SJCRH30 (cell line): ENCODE measurements around the gene TNFSF12. TPM values are rescaled to one million over a fixed set of nuclear protein-coding genes. Genes with fewer than 3 reads are reported as not detected.
"Not testable (repeated sequence)": the region's sequence is repeated elsewhere in the genome, so short reads cannot be mapped to it uniquely, and the experiment has no call there.

Experiments used
- DNase-seq, 2 experiments: peaks; one replicate each; pipeline ENCODE4 v3.0.0-alpha.2; 2015 to 2020
- H3K27ac ChIP-seq: fragments of 250-450 bp; sonication (Bioruptor Pico); 2 replicates; pipeline ENCODE4 v1.5.1; 2020; ENCODE audit warnings: mild to moderate bottlenecking, moderate library complexity
- H3K27me3 ChIP-seq: fragments of 250-450 bp; sonication (Bioruptor Pico); 2 replicates; pipeline ENCODE4 v1.5.1; 2020; ENCODE audit warnings: mild to moderate bottlenecking, moderate library complexity
- H3K36me3 ChIP-seq: fragments of 250-450 bp; sonication (Bioruptor Pico); 2 replicates; pipeline ENCODE4 v1.5.1; 2020; ENCODE audit warnings: mild to moderate bottlenecking, moderate library complexity
- H3K4me1 ChIP-seq: fragments of 250-450 bp; sonication (Bioruptor Pico); 2 replicates; pipeline ENCODE4 v1.5.1; 2020; ENCODE audit warnings: mild to moderate bottlenecking, moderate library complexity
- H3K4me3 ChIP-seq: fragments of 250-450 bp; sonication (Bioruptor Pico); 2 replicates; pipeline ENCODE4 v1.5.1; 2020; ENCODE audit warnings: mild to moderate bottlenecking, moderate library complexity
- H3K9me3 ChIP-seq: fragments of 250-450 bp; sonication (Bioruptor Pico); replicated peaks from 2 replicates; pipeline ENCODE4 v1.5.1; 2020; ENCODE audit warnings: mild to moderate bottlenecking, moderate library complexity
- total RNA-seq: library from RNA; depleted of rRNA; stranded (reverse); fragments of >200 nt; shearing (Covaris generic); gene quantifications from 2 replicates; pipeline ENCODE4 v1.2.3, GENCODE V29; 2014

The TNFSF12 gene
- total RNA-seq, 1 experiment from 2014 or later = not detected

DNA sequence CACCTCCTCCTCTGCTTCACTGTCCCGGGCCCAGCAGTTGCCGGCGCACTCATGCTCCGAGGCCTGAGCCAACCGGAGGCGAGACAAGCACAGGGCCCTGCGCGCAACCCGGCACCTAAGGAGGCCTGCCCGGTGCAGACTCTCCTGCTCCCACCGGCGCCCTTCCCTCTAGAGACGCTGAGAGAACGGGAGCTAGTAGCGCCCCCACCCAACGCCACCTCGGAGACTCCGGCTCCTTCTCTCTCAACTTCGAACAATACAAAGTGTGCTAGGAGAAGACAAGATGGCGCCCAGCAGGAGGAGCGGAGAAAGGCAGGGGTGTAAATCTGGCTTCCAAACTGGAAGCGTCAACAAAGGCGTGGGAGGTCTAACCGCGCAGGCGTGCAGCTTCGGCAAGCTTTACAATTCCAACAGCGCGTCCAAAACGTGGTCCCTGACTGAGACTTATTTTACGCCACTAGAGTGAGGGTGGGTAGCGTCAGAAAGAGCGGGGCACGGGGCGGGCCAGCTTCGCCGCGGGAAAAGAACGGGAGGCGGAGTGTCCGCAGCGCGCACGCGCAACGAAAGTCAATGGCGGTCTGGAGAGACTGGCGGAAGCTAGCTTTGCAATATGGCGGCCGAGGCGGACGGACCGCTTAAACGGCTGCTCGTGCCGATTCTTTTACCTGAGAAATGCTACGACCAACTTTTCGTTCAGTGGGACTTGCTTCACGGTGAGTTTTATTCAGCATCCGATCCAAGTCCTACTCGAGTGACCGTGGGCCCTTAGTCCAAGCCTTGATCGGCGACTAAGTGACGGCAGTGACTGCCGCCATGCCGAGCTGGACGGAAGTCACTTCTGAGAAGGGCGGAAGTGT, 34.6 kb downstream of the TNFSF12 start, which contains the start of gene MPDU1:
MPDU1 (plus strand) TSS at position 600 of the 857 bp plus-strand sequence; CDS start at position 611, 11 bp downstream.
- Histone ChIP-seq H3K4me3 (peak within 1 kb of the TSS; percentile 69), H3K9me3 (no peaks in the 10 kb centered on the region), H3K27me3 (no peaks in the 10 kb centered on the region), H3K36me3 (peaks cover 15% of the 10 kb centered on the region), H3K27ac (peak within 1 kb of the TSS; percentile 95), H3K4me1 (peaks cover 4% of the 10 kb centered on the region; the same call in 1 of the 2 replicates)
- DNase-seq = peak; percentile 94 to 95

DNA sequence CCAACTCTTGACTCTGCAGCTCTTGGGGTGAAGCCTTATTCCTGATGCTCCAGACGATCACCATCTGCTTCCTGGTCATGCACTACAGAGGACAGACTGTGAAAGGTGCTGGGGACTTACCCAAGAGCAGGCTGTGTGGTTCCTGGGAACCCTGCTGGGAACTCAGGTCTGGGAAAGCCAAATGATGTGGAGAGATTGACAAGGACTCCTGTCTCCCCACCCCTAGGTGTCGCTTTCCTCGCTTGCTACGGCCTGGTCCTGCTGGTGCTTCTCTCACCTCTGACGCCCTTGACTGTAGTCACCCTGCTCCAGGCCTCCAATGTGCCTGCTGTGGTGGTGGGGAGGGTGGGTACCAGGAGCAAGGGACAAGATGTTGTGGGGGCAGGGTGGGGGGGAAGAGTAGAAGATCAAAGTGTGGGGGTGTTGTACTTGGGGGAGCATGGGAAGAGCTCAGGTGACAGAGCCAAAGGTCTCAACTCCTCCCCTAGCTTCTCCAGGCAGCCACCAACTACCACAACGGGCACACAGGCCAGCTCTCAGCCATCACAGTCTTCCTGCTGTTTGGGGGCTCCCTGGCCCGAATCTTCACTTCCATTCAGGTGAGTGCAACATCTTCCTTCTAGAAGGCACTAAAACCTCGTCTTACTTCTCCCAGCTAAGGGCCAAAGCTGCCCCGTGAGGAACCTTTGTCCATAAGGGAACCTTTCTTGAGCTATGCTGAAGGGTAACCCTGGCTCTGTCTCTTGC, 38.0 kb downstream of the TNFSF12 start:
- H3K27me3 ChIP-seq = no peaks in the 10 kb centered on the region
- no peak overlapping the region for H3K4me3 ChIP-seq
- no peak overlapping the region for H3K27ac ChIP-seq
- H3K9me3 ChIP-seq = no peaks in the 10 kb centered on the region
- peaks cover 11% of the 10 kb centered on the region for H3K36me3 ChIP-seq
- peaks cover 7% of the 10 kb centered on the region; the same call in 1 of the 2 replicates for H3K4me1 ChIP-seq
- DNase-seq = no peak

GRCh38 chr17:7587420-7588151, 38.7 kb downstream of the TNFSF12 start:
- H3K36me3 ChIP-seq = peaks cover 16% of the 10 kb centered on the region
- DNase-seq = peak; percentile 44 to 57
- H3K9me3 ChIP-seq = no peaks in the 10 kb centered on the region
- H3K4me1 ChIP-seq = peaks cover 7% of the 10 kb centered on the region; the same call in 1 of the 2 replicates
- H3K27me3 ChIP-seq = no peaks in the 10 kb centered on the region
- H3K4me3 ChIP-seq = no peak overlapping the region
- H3K27ac ChIP-seq = no peak overlapping the region

- Histone ChIP-seq H3K9me3 (no peaks in the 10 kb centered on the region), H3K27ac (no peak overlapping the region), H3K36me3 (peaks cover 25% of the 10 kb centered on the region), H3K4me1 (0 out of 2 replicates have a peak, but pooled peaks cover 2% of the 10 kb centered on the region), H3K4me3 (no peak overlapping the region), H3K27me3 (no peaks in the 10 kb centered on the region)
- no peak for DNase-seq
These were observed 39.8 kb downstream of the TNFSF12 start for GRCh38 chr17:7588553-7589203.

GRCh38 chr17:7589204-7589868, 40.5 kb downstream of the TNFSF12 start:
- no peak overlapping the region for H3K27ac ChIP-seq

GRCh38 chr17:7589891-7590691, 41.2 kb downstream of the TNFSF12 start, which contains the start of gene SOX15:
SOX15 (minus strand) TSS chr17:7590094; CDS start chr17:7589676, 418 bp downstream.
- DNase-seq = no peak
- Histone ChIP-seq H3K4me1 (0 out of 2 replicates have a peak, but pooled peaks cover 2% of the 10 kb centered on the region), H3K36me3 (peaks cover 37% of the 10 kb centered on the region), H3K9me3 (no peaks in the 10 kb centered on the region), H3K27ac (peak within 1 kb of the TSS; percentile 14; the same call in 1 of the 2 replicates), H3K4me3 (no peak within 1 kb of the TSS), H3K27me3 (no peaks in the 10 kb centered on the region)

More at GRCh38 chr17:7589204-7589868, 40.5 kb downstream of the TNFSF12 start:
- no peaks in the 10 kb centered on the region for H3K27me3 ChIP-seq
- H3K36me3 ChIP-seq = peaks cover 32% of the 10 kb centered on the region
- DNase-seq = no peak
- no peaks in the 10 kb centered on the region for H3K9me3 ChIP-seq
- no peak overlapping the region for H3K4me3 ChIP-seq
- 0 out of 2 replicates have a peak, but pooled peaks cover 2% of the 10 kb centered on the region for H3K4me1 ChIP-seq

GRCh38 chr17:7590743-7591142, 41.9 kb downstream of the TNFSF12 start:
- H3K4me3 ChIP-seq = no peak overlapping the region

GRCh38 chr17:7591596-7591995, 42.7 kb downstream of the TNFSF12 start:
- no peak for DNase-seq
- Histone ChIP-seq H3K36me3 (peaks cover 37% of the 10 kb centered on the region), H3K9me3 (no peaks in the 10 kb centered on the region), H3K4me1 (0 out of 2 replicates have a peak, but pooled peaks cover 2% of the 10 kb centered on the region), H3K4me3 (no peak overlapping the region), H3K27ac (no peak overlapping the region), H3K27me3 (no peaks in the 10 kb centered on the region)

More at GRCh38 chr17:7590743-7591142, 41.9 kb downstream of the TNFSF12 start:
- Histone ChIP-seq H3K9me3 (no peaks in the 10 kb centered on the region), H3K4me1 (0 out of 2 replicates have a peak, but pooled peaks cover 2% of the 10 kb centered on the region), H3K36me3 (peaks cover 37% of the 10 kb centered on the region), H3K27ac (peak overlapping the region; percentile 14; the same call in 1 of the 2 replicates), H3K27me3 (no peaks in the 10 kb centered on the region)
- no peak for DNase-seq

DNA sequence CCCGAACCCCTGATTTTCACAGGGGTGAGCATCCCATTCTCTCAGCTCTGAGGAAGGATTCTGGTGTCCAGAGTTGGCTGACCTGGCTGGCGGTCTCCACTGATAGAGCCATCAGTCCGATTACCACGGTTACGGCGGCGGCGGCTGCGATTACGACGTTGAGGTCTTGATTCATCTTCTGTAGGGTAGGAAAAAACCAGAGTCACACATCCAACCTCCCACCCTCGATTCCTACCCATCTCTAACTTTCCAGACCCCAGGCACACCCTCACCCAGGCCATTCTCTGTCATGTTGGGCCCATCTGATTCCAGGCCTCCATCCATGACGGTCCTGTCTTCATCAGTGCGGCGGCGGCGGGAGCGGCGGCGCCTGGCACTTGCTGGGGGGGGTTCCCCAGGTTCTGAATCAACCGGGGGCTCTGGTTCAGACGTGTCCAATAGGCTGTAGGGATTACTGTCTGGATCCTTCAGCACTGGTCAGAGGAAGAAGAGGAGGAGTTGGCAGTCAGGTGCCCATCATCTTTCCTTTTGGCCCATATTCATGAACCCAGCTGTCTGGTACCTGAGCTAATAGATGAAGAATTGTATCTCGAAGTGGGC, 43.7 kb downstream of the TNFSF12 start:
- Histone ChIP-seq H3K36me3 (peaks cover 37% of the 10 kb centered on the region), H3K4me1 (0 out of 2 replicates have a peak, but pooled peaks cover 2% of the 10 kb centered on the region), H3K9me3 (no peaks in the 10 kb centered on the region), H3K27ac (no peak overlapping the region), H3K27me3 (no peaks in the 10 kb centered on the region), H3K4me3 (no peak overlapping the region)
- DNase-seq = no peak

DNA sequence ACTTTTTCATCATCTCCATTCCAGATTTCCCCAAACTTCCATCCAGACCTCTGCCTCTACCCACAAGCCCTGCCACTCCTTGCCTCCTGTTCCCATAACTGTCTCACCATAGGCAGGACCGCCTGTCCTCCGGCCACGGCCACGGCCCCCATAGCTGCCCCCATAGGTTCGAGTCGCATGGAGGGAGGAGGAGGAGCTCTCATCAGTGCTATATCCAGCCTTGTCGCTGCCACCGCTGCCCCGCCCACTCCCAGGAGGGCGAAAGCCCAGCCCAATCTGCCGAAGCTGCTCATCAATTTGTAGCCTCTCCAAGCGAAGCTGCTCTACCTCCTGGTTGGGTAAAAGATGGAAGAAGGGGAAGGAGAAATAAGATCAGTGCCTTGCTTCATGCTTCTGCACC, 44.4 kb downstream of the TNFSF12 start:
- Histone ChIP-seq H3K9me3 (no peaks in the 10 kb centered on the region), H3K27me3 (no peaks in the 10 kb centered on the region), H3K4me3 (no peak overlapping the region), H3K36me3 (peaks cover 37% of the 10 kb centered on the region), H3K27ac (no peak overlapping the region), H3K4me1 (0 out of 2 replicates have a peak, but pooled peaks cover 2% of the 10 kb centered on the region)
- no peak for DNase-seq

GRCh38 chr17:7597561-7597960, 48.7 kb downstream of the TNFSF12 start:
- H3K36me3 ChIP-seq = peaks cover 29% of the 10 kb centered on the region
- H3K4me1 ChIP-seq, H3K27ac ChIP-seq, H3K4me3 ChIP-seq, H3K9me3 ChIP-seq, DNase-seq, H3K27me3 ChIP-seq: not testable (repeated sequence)

GRCh38 chr17:7606280-7606679, 57.4 kb downstream of the TNFSF12 start:
- Histone ChIP-seq H3K27ac (no peak overlapping the region), H3K9me3 (no peaks in the 10 kb centered on the region), H3K4me1 (no peaks in the 10 kb centered on the region), H3K36me3 (peaks cover 2% of the 10 kb centered on the region; the same call in 1 of the 2 replicates), H3K27me3 (no peaks in the 10 kb centered on the region), H3K4me3 (no peak overlapping the region)
- DNase-seq = no peak
